GM12873 (cell line): ENCODE data around the gene GDPD2.

ENCODE experiments used
- CTCF ChIP-seq: IDR thresholded peaks from 2 replicates; pipeline ENCODE4 v1.5.1; 2012; ENCODE audit warnings: low read depth, mild to moderate bottlenecking, moderate library complexity, low read length, control low read depth; ENCODE audit not compliant: insufficient read depth; ENCODE audit errors: missing control alignments

The GDPD2 gene

GRCh38 chrX:70422851-70423341 is at the start of gene GDPD2:
Gene GDPD2 (plus strand): TSS chrX:70423314. CDS start chrX:70424985, 1,671 bp downstream.
- no peak for TF ChIP-seq CTCF

GRCh38 chrX:70386235-70386634 is 36.9 kb upstream of the GDPD2 start:
- TF ChIP-seq CTCF: no peak

- no peak for TF ChIP-seq CTCF
Observed at GRCh38 chrX:70398899-70399298, 24.2 kb upstream of the GDPD2 start.

- TF ChIP-seq CTCF: no peak
Observed at GRCh38 chrX:70402721-70403120, 20.4 kb upstream of the GDPD2 start.

GRCh38 chrX:70405003-70405402 is 18.1 kb upstream of the GDPD2 start:
- no peak for TF ChIP-seq CTCF

- TF ChIP-seq CTCF: no peak
Observed at GRCh38 chrX:70410921-70411320, 12.2 kb upstream of the GDPD2 start.

GRCh38 chrX:70411475-70411874 is 11.6 kb upstream of the GDPD2 start:
- TF ChIP-seq CTCF: no peak

- TF ChIP-seq CTCF: no peak
Observed at GRCh38 chrX:70421618-70422017, 1.5 kb upstream of the GDPD2 start.
